HUES6 (cell line): ENCODE results near the gene KLHDC7B.
"Not testable (repeated sequence)": the region's sequence is repeated elsewhere in the genome, so short reads cannot be mapped to it uniquely, and the experiment has no call there.

Experiments used
- H3K27ac ChIP-seq: 2 replicates; pipeline ENCODE4 v1.7.0; 2013; ENCODE audit warnings: low read depth, mild to moderate bottlenecking, low read length, inconsistent platforms
- H3K27me3 ChIP-seq: 2 replicates; pipeline ENCODE4 v1.6.1; 2013; ENCODE audit warnings: low read length; ENCODE audit not compliant: control insufficient read depth, insufficient read depth
- H3K36me3 ChIP-seq: 2 replicates; pipeline ENCODE4 v1.6.1; 2013; ENCODE audit warnings: low read length; ENCODE audit not compliant: control insufficient read depth, insufficient read depth
- H3K4me1 ChIP-seq: 2 replicates; pipeline ENCODE4 v1.6.1; 2013; ENCODE audit warnings: low read length; ENCODE audit not compliant: control insufficient read depth, insufficient read depth
- H3K4me3 ChIP-seq: 2 replicates; pipeline ENCODE4 v1.5.1; 2013; ENCODE audit warnings: low read depth, low read length
- H3K9ac ChIP-seq: one replicate; pipeline ENCODE4 v1.6.1; 2013; ENCODE audit warnings: mild to moderate bottlenecking, low read length
- H3K9me3 ChIP-seq: 2 replicates; pipeline ENCODE4 v1.6.1; 2013; ENCODE audit warnings: low read depth, low read length; ENCODE audit not compliant: control insufficient read depth, insufficient read depth

Gene KLHDC7B

DNA sequence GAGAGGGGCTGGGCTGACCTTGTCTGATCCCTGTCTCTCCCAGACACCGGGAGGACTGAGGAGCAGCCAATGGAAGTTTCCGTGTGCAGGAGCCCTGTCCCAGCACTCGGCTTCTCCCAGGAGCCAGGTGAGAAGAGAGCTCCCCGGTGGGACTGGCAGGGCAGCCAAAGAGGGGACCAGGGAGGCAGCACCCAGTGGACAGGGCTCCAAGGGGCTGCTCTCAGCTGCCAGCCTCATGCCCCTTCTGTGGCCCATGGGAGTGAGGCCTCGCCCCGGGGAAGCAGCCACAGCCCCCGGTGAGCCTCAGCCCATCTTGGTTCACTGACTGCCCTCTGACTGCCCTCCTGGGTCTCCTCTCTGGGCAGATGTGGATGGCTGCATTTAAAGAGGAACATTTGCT is 27.1 kb upstream of the KLHDC7B start:
- H3K36me3 ChIP-seq, result peaks cover 63% of the 10 kb centered on the region
- H3K27me3 ChIP-seq, result no peaks in the 10 kb centered on the region
- H3K9ac ChIP-seq, result no peak overlapping the region
- no peaks in the 10 kb centered on the region for H3K4me1 ChIP-seq
- no peak overlapping the region for H3K27ac ChIP-seq
- H3K9me3 ChIP-seq, result no peaks in the 10 kb centered on the region
- H3K4me3 ChIP-seq, result no peak overlapping the region

DNA sequence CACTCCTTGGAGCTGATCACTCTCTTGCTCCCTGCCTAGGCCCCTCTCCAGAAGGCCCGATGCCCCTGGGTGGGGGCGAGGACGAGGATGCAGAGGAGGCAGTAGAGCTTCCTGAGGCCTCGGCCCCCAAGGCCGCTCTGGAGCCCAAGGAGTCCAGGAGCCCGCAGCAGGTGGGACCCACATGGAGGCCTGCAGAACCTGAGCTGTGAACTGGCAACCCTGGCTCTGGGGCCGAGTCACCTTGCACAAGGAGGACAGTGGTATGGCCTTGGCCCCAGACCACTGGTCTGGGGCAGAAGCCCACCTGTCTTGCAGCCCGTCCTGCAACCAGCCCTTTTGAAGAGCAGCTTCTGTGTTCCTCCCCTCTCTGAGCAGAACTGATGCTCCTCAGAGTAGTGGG is 26.5 kb upstream of the KLHDC7B start:
- Histone ChIP-seq H3K27me3 (no peaks in the 10 kb centered on the region), H3K9me3 (no peaks in the 10 kb centered on the region), H3K36me3 (peaks cover 66% of the 10 kb centered on the region), H3K9ac (no peak overlapping the region), H3K4me3 (no peak overlapping the region), H3K4me1 (no peaks in the 10 kb centered on the region), H3K27ac (no peak overlapping the region)

DNA sequence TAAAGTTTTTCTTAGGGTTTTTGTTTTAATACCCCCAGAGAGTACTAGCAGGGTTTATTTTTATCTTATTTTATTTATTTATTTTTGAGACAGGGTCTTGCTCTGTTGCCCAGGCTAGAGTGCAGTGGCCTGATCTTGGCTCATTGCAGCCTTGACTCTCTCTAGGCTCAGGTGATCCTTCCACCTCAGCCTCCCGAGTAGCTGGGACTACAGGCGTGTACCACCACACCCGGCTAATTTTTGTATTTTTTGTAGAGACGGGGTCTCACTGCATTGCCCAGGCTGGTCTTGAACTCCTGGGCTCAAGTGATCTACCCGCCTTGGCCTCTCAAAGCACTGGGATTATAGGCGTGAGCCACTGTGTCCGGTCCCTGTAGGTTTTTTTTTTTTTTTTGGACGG is 25.5 kb upstream of the KLHDC7B start:
- H3K9ac ChIP-seq, H3K9me3 ChIP-seq, H3K27ac ChIP-seq, H3K4me3 ChIP-seq, H3K27me3 ChIP-seq, H3K4me1 ChIP-seq: not testable (repeated sequence)
- peaks cover 66% of the 10 kb centered on the region for H3K36me3 ChIP-seq

DNA sequence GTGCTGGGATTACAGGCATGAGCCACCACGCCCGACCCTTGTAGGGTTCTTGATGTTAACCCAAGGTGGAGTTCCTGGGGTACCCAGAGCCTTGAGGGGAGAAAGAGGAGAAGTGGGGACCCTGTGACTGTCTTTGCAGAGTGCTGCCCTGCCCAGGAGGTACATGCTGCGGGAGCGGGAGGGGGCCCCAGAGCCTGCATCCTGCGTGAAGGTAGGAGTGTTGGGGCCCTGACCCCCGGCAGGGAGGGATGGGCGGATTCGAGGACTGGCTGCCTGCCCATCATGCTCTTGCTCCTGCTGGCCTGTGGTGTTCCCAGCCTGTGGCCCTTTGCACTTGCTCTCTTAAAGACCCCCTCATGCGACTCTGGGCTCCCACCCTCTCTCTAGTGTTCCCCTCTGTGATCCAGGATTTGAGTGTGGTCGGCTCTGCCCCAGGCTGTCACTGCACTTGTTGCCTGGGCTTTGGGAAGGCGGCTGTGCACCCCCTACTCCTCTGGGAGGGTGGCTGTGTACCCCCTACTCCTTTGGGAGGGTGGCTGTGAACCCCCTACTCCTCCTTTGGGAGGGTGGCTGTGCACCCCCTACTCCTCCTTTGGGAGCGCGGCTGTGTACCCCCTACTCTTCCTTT is 24.8 kb upstream of the KLHDC7B start:
- Histone ChIP-seq H3K9me3 (no peaks in the 10 kb centered on the region), H3K9ac (no peak overlapping the region), H3K4me1 (no peaks in the 10 kb centered on the region), H3K27me3 (no peaks in the 10 kb centered on the region), H3K36me3 (peaks cover 66% of the 10 kb centered on the region), H3K27ac (no peak overlapping the region), H3K4me3 (no peak overlapping the region)

DNA sequence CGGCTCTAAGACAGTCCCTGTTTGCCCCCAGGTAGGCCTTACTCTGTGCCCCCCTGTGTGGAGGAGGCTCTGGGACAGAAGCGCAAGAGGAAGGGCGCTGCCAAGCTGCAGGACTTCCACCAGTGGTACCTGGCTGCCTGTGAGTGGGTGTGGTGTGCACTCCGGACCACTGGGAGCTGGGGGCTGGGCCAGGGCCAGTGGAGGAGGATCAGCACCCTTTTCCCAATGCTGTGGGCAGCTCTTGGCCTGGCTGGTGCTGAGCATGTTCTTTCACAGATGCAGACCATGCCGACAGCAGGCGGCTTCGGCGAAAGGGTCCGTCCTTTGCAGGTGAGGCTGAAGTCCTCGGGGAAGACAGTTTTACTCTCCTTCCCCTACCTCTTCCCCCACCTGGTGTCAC is 24.0 kb upstream of the KLHDC7B start:
- H3K36me3 ChIP-seq, result peaks cover 60% of the 10 kb centered on the region
- no peak overlapping the region for H3K4me3 ChIP-seq
- no peak overlapping the region for H3K9ac ChIP-seq
- H3K9me3 ChIP-seq, result no peaks in the 10 kb centered on the region
- no peak overlapping the region for H3K27ac ChIP-seq
- peaks cover 3% of the 10 kb centered on the region; the same call in 1 of the 2 replicates for H3K27me3 ChIP-seq
- peaks cover 3% of the 10 kb centered on the region; the same call in 1 of the 2 replicates for H3K4me1 ChIP-seq

DNA sequence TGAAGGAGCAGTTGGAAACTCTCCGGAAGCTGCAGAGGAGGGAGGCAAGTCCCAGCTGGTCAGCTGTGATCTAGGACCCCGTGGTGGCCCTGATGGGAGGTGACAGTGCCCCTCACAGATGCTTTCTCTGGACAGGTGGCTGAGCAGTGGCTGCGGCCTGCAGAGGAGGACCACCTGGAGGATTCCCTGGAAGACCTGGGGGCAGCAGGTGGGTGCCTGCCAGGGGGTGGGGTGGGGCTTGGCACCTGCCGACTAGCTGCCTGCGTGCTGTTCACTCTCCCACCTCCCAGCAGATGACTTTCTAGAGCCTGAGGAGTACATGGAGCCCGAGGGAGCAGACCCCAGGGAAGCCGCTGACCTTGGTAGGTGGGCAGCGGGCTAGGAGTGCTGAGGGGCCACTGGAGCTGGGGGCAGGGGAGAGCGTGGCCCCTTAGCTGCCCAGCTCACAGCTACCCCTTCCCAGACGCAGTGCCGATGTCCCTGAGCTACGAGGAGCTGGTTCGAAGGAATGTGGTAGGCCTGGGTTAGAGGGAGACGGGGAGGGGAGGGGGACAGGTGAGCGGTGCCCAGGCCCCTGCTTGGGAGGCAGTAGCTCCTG is 23.4 kb upstream of the KLHDC7B start:
- Histone ChIP-seq H3K4me3 (no peak overlapping the region), H3K4me1 (peaks cover 6% of the 10 kb centered on the region; the same call in 1 of the 2 replicates), H3K27ac (no peak overlapping the region), H3K9ac (no peak overlapping the region), H3K9me3 (no peaks in the 10 kb centered on the region), H3K27me3 (peaks cover 8% of the 10 kb centered on the region), H3K36me3 (peaks cover 55% of the 10 kb centered on the region)

DNA sequence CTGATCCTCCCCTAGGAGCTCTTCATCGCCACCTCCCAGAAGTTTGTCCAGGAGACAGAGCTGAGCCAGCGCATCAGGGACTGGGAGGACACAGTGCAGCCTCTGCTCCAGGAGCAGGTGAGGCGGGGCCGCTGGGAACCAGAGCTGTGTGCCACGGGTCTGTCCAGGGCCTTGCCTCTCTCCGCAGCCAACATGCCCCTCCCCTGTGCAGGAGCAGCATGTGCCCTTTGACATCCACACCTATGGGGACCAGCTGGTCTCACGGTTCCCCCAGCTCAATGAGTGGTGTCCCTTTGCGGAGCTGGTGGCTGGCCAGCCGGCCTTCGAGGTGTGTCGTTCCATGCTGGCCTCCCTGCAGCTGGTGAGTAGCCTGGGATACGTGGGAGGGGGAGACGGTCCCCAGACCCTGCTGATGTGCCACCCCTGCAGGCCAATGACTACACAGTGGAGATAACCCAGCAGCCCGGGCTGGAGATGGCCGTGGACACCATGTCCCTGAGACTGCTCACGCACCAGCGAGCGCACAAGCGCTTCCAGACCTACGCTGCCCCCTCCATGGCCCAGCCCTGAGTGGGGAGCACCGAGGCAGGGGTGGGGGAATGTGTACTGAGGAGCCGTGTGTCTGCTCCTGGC is 22.8 kb upstream of the KLHDC7B start:
- peaks cover 6% of the 10 kb centered on the region; the same call in 1 of the 2 replicates for H3K4me1 ChIP-seq
- peaks cover 15% of the 10 kb centered on the region for H3K27me3 ChIP-seq
- no peak overlapping the region for H3K9ac ChIP-seq
- H3K27ac ChIP-seq, result no peak overlapping the region
- peaks cover 49% of the 10 kb centered on the region for H3K36me3 ChIP-seq
- no peaks in the 10 kb centered on the region for H3K9me3 ChIP-seq
- no peak overlapping the region for H3K4me3 ChIP-seq

DNA sequence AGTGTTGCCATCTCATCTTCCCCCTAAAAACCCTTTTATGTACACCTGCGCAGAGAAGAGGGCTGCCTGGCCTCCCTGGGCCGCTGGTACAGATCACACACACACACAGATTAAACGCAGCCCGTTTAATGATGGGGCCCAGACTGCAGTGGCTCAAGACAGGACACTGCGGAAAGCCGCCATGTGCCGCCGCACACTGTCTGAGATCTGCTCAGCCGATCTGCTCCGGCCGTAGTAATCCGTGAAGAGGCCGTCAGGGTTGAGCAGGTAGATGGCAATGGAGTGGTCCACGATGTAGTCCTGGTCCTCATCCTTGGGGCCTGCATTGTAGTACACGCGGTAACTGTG is 22.3 kb upstream of the KLHDC7B start:
- Histone ChIP-seq H3K9ac (no peak overlapping the region), H3K27ac (no peak overlapping the region)

DNA sequence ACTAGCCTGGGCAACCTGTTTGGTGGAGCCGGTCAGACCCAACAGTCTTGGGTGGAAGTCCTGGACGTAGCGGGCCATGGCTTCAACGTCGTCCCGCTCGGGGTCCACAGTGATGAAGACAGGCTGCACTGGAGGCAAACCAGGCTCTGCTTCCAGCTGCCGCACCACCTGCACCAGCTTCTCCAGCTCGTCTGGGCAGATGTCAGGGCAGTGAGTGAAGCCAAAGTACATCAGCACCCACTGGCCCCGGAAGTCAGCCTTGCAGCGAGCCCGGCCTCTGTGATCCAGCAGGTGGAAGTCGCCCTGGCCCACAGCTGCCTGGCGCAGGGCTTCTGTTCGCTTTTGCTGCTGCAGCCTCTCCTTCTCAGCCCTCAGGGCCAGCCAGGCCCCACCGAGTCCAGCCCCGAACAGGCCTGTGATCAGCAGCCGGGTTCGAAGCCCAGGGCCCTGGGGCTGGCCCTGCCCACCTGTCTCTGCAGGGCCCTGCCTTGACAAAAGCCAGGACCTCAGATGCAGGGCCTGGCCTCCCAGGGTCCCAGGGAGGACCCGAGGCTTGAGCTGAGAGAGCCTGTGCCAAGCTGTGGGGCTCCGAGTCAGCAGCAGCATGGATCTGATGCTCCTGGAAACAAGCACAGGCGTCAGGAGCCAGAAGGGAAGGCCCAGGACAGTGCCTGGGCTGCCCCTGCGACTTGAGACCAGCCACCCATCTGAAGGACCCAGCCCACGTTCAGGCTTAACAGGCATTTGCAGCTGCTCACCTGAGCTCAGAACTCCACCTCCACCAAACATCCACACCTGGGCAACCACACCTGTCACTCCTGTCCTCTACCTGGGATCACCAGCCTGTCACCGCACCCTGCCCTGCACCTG is 21.7 kb upstream of the KLHDC7B start:
- Histone ChIP-seq H3K4me3 (peak overlapping the region; percentile 91), H3K27me3 (peaks cover 26% of the 10 kb centered on the region), H3K9ac (peak overlapping the region; percentile 91), H3K36me3 (peaks cover 38% of the 10 kb centered on the region), H3K9me3 (no peaks in the 10 kb centered on the region), H3K27ac (no peak overlapping the region), H3K4me1 (peaks cover 6% of the 10 kb centered on the region; the same call in 1 of the 2 replicates)

More for the DNA sequence above, 22.3 kb upstream of the KLHDC7B start:
- Histone ChIP-seq H3K36me3 (peaks cover 44% of the 10 kb centered on the region), H3K27me3 (peaks cover 20% of the 10 kb centered on the region), H3K4me3 (no peak overlapping the region), H3K4me1 (peaks cover 6% of the 10 kb centered on the region; the same call in 1 of the 2 replicates), H3K9me3 (no peaks in the 10 kb centered on the region)

DNA sequence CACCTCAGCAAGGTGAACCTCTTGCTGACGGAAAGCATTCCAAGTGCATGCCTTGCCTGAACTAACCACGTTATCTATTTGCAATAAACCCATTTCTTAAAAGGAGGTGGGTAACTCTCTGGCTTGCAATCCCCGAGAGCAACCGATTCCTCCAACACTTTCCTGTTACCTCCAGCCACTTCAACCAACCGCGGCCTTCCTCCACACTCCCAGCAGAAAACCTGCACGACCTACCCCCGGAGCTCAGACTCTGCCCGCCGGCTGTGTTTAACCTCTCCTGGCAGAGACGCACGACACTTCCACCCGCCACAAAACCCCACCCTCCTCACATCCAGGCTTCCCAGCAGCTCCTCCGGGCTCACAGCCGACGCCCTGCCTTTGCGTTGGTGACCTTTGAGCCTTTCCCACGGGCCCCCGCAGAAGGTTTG is 21.0 kb upstream of the KLHDC7B start:
- Histone ChIP-seq H3K27me3 (peaks cover 32% of the 10 kb centered on the region), H3K9ac (peak overlapping the region; percentile 91), H3K4me3 (peak overlapping the region; percentile 91), H3K9me3 (no peaks in the 10 kb centered on the region), H3K36me3 (peaks cover 31% of the 10 kb centered on the region), H3K27ac (peak overlapping the region; percentile 85; the same call in 1 of the 2 replicates), H3K4me1 (peaks cover 6% of the 10 kb centered on the region; the same call in 1 of the 2 replicates)
